A673 (cell line): ENCODE data around the gene CSHL1.
"Not testable (repeated sequence)": the region's sequence is repeated elsewhere in the genome, so short reads cannot be mapped to it uniquely, and the experiment has no call there.

ENCODE experiments used
- CTCF ChIP-seq: fragments of 300-800, 200-600 bp; sonication (generic); conservative IDR thresholded peaks from 2 replicates; pipeline ENCODE4 v1.5.1; 2017; ENCODE audit warnings: low read depth, mild to moderate bottlenecking, antibody characterized with exemption, low read length, moderate library complexity, mixed read lengths
- EZH2 ChIP-seq: fragments of 200-600 bp; sonication (generic); IDR thresholded peaks from 2 replicates; pipeline ENCODE4 v1.6.1; 2017; ENCODE audit warnings: borderline replicate concordance, low read depth, mild to moderate bottlenecking, mixed read lengths, antibody characterized with exemption, low read length; ENCODE audit not compliant: poor library complexity, severe bottlenecking

DNA sequence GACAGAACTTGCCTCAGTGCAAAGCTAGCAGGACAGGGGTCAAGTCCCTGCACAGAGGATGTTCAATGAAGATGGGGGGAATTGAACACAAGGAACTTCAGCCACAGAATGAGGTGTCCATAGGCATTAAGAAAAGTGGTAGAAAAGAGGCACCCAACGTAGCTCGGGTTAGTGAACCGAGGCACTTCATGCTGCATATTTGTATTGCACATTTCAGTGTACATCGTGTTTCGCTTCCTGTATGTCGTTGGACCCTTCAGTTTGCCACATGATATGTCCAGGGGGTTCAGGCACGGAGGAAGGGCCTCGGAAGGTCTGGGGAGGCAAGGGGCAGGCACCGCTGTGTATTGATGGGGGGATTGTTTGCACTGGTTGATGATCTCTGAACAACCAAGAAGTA is 32.6 kb downstream of the CSHL1 start:
- not testable (repeated sequence) for TF ChIP-seq EZH2, CTCF
